HL-60 (cell line): ENCODE data around the gene PGLYRP2.

Experiments
- CTCF ChIP-seq: IDR thresholded peaks from one replicate; pipeline ENCODE4 v1.5.1; 2011; ENCODE audit warnings: low read length, control low read depth, inconsistent platforms; ENCODE audit not compliant: insufficient read depth
- REST ChIP-seq: IDR thresholded peaks from 2 replicates; pipeline ENCODE4 v1.6.1; 2012; ENCODE audit warnings: low read depth; ENCODE audit not compliant: insufficient replicate concordance

- TF ChIP-seq CTCF (no peak), REST (no peak)
Measured at GRCh38 chr19:15502264-15502663, 23.0 kb upstream of the PGLYRP2 start.
